ENCODE measurements around the gene HSPB6.

The HSPB6 gene

DNA sequence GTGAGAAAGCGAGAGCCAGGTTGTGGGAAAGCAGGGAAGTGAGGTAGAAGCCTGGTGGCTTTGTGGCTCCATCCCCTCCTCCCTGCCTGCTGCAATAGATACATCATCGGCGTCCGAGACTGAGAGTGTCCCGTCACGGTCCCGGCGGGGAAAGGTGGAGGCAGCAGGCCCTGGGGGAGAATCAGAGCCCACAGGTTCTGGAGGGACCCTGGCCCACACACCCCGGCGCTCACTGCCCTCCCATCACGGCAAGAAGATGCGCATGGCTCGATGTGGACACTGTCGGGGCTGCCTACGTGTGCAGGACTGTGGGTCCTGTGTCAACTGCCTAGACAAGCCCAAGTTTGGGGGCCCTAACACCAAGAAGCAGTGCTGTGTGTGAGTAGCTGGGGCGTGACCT, 33.9 kb downstream of the HSPB6 start:
- H3K4me1 ChIP-seq (ENCODE audit: insufficient read depth, low read length): peaks cover 5% of the 10 kb centered on the region; the same call in 1 of the 2 replicates
- no peak overlapping the region for H3K4me3 ChIP-seq (ENCODE audit: low read length)
- no peak overlapping the region for H3K27ac ChIP-seq (ENCODE audit: low read depth, low read length)
- no peaks in the 10 kb centered on the region for H3K9me3 ChIP-seq (ENCODE audit: insufficient read depth, low read depth, low read length)
- H3K9ac ChIP-seq (ENCODE audit: low read depth, low read length): no peak overlapping the region
- WGBS: 95% methylated on average over 16 of the region's 16 CpGs
- H3K36me3 ChIP-seq (ENCODE audit: insufficient read depth, low read length): peaks cover 76% of the 10 kb centered on the region
- H3K27me3 ChIP-seq (ENCODE audit: insufficient read depth, low read length): no peaks in the 10 kb centered on the region

DNA sequence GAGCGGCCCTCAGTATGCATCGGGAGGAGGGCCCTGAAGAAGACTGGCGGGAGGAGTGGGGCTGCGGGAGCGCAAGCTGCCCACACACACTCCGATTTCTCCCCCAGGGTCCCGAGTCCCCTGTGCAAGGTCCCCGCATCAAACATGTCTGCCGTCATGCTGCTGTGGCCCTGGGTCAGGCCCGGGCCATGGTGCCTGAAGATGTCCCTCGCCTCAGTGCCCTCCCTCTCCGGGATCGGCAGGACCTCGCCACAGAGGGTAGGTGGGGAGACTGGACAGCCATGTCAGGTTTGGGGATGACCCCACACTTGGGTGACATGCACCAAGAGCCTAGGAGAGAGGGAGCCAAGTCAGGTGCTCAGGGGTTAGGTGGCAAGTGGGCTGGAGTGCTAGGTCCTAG, 34.4 kb downstream of the HSPB6 start:
- 95% methylated on average over 14 of the region's 14 CpGs for WGBS
- Histone ChIP-seq H3K9ac (ENCODE audit: low read depth, low read length) (no peak overlapping the region), H3K9me3 (ENCODE audit: insufficient read depth, low read depth, low read length) (no peaks in the 10 kb centered on the region), H3K4me1 (ENCODE audit: insufficient read depth, low read length) (peaks cover 5% of the 10 kb centered on the region; the same call in 1 of the 2 replicates), H3K27me3 (ENCODE audit: insufficient read depth, low read length) (no peaks in the 10 kb centered on the region), H3K36me3 (ENCODE audit: insufficient read depth, low read length) (peaks cover 72% of the 10 kb centered on the region), H3K27ac (ENCODE audit: low read depth, low read length) (no peak overlapping the region), H3K4me3 (ENCODE audit: low read length) (no peak overlapping the region)

DNA sequence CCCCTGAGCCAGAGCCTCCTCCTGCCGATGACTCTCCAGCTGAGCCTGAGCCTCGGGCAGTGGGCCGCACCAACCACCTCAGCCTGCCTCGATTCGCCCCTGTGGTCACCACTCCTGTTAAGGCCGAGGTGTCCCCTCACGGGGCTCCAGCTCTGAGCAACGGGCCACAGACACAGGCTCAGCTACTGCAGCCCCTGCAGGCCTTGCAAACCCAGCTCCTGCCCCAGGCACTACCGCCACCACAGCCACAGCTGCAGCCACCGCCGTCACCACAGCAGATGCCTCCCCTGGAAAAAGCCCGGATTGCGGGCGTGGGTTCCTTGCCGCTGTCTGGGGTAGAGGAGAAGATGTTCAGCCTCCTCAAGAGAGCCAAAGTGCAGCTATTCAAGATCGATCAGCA, 35.5 kb downstream of the HSPB6 start:
- H3K36me3 ChIP-seq (ENCODE audit: insufficient read depth, low read length): peaks cover 63% of the 10 kb centered on the region
- H3K9me3 ChIP-seq (ENCODE audit: insufficient read depth, low read depth, low read length): no peaks in the 10 kb centered on the region
- H3K27ac ChIP-seq (ENCODE audit: low read depth, low read length): no peak overlapping the region
- H3K27me3 ChIP-seq (ENCODE audit: insufficient read depth, low read length): no peaks in the 10 kb centered on the region
- no peak overlapping the region for H3K4me3 ChIP-seq (ENCODE audit: low read length)
- H3K4me1 ChIP-seq (ENCODE audit: insufficient read depth, low read length): peaks cover 5% of the 10 kb centered on the region; the same call in 1 of the 2 replicates
- no peak overlapping the region for H3K9ac ChIP-seq (ENCODE audit: low read depth, low read length)
- WGBS: 96% methylated on average over 16 of the region's 16 CpGs

DNA sequence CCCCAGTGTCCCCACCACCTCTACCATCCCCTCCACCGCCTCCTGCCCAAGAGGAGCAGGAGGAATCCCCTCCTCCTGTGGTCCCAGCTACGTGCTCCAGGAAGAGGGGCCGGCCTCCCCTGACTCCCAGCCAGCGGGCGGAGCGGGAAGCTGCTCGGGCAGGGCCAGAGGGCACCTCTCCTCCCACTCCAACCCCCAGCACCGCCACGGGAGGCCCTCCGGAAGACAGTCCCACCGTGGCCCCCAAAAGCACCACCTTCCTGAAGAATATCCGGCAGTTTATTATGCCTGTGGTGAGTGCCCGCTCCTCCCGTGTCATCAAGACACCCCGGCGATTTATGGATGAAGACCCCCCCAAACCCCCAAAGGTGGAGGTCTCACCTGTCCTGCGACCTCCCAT, 36.2 kb downstream of the HSPB6 start:
- Histone ChIP-seq H3K27me3 (ENCODE audit: insufficient read depth, low read length) (no peaks in the 10 kb centered on the region), H3K27ac (ENCODE audit: low read depth, low read length) (no peak overlapping the region), H3K9me3 (ENCODE audit: insufficient read depth, low read depth, low read length) (no peaks in the 10 kb centered on the region), H3K4me1 (ENCODE audit: insufficient read depth, low read length) (peaks cover 7% of the 10 kb centered on the region), H3K4me3 (ENCODE audit: low read length) (no peak overlapping the region), H3K9ac (ENCODE audit: low read depth, low read length) (no peak overlapping the region), H3K36me3 (ENCODE audit: insufficient read depth, low read length) (peaks cover 55% of the 10 kb centered on the region)
- WGBS: 94% methylated on average over 17 of the region's 17 CpGs

DNA sequence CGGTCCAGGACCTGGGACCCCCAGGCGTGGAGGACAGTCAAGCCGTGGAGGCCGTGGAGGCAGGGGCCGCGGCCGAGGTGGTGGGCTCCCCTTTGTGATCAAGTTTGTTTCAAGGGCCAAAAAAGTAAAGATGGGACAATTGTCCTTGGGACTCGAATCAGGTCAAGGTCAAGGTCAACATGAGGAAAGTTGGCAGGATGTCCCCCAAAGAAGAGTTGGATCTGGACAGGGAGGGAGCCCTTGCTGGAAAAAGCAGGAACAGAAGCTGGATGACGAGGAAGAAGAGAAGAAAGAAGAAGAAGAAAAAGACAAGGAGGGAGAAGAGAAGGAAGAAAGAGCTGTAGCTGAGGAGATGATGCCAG, 36.7 kb downstream of the HSPB6 start:
- peaks cover 50% of the 10 kb centered on the region for H3K36me3 ChIP-seq (ENCODE audit: insufficient read depth, low read length)
- H3K4me1 ChIP-seq (ENCODE audit: insufficient read depth, low read length): peaks cover 12% of the 10 kb centered on the region
- H3K27ac ChIP-seq (ENCODE audit: low read depth, low read length): no peak overlapping the region
- H3K9me3 ChIP-seq (ENCODE audit: insufficient read depth, low read depth, low read length): no peaks in the 10 kb centered on the region
- peaks cover 2% of the 10 kb centered on the region; the same call in 1 of the 2 replicates for H3K27me3 ChIP-seq (ENCODE audit: insufficient read depth, low read length)
- no peak overlapping the region for H3K9ac ChIP-seq (ENCODE audit: low read depth, low read length)
- WGBS: 95% methylated on average over 9 of the region's 9 CpGs
- no peak overlapping the region for H3K4me3 ChIP-seq (ENCODE audit: low read length)

DNA sequence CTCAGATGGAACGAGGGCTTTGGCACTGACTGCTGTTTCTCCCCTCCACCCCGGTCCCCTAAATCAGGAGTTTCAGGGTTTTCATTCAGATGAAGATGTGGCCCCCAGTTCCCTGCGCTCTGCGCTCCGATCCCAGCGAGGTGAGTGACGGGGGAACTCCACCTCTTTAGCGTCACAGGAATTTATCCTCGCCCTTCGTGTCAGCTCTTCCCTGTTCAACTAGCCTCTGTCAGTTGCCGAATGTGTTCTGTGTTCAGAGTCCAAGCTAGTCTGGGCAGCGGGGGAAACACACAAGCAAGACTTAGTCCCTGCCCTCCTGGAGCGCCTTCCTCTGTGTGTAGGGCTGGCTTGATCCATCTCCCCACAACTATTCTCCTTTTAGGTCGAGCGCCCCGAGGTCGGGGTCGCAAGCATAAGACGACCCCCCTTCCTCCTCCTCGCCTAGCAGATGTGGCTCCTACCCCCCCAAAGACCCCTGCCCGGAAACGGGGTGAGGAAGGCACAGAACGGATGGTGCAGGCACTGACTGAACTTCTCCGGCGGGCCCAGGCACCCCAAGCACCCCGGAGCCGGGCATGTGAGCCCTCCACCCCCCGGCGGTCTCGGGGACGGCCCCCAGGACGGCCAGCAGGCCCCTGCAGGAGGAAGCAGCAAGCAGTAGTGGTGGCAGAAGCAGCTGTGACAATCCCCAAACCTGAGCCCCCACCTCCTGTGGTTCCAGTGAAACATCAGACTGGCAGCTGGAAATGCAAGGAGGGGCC, 37.2 kb downstream of the HSPB6 start:
- Histone ChIP-seq H3K27ac (ENCODE audit: low read depth, low read length) (no peak overlapping the region), H3K4me3 (ENCODE audit: low read length) (peak overlapping the region; percentile 94), H3K9ac (ENCODE audit: low read depth, low read length) (no peak overlapping the region), H3K36me3 (ENCODE audit: insufficient read depth, low read length) (peaks cover 45% of the 10 kb centered on the region), H3K27me3 (ENCODE audit: insufficient read depth, low read length) (peaks cover 4% of the 10 kb centered on the region; the same call in 1 of the 2 replicates), H3K9me3 (ENCODE audit: insufficient read depth, low read depth, low read length) (no peaks in the 10 kb centered on the region), H3K4me1 (ENCODE audit: insufficient read depth, low read length) (peaks cover 18% of the 10 kb centered on the region)
- 95% methylated on average over 32 of the region's 32 CpGs for WGBS

DNA sequence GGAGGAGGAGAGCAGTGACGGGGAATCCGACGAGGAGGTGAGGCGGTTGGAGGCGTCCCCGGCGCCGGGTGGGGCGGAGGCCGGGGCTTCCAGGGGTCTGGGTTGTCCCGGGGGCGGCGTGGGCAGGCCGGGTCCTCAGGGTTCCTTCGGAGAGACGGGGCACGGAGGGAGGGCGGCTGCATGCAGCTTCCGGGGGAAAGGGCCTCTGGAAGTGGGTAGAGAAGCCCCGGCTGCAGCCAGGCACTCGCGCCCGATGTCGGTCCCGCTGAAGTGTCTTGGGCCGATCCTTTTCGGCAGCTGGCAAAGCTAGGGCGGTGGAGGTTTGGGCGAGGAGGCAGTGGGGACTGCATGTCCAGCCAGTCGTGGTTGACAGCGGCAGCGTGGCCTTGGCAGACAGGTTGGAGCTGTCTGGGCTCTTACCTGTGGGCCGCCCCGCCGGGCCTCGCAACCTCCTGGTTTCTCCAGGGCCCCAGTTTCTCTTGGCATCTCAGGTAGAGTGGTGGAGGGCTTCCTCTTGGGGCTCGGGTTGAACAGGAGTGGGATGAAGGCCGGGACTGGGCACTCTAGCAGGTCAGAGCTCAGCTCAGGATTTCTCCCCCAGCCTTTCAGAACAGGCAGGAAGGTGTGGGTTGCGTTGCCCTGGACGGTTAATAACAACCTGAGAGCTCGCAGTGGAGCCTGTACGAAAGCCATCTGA, 38.3 kb downstream of the HSPB6 start:
- H3K27me3 ChIP-seq (ENCODE audit: insufficient read depth, low read length): peaks cover 4% of the 10 kb centered on the region; the same call in 1 of the 2 replicates
- peak overlapping the region; percentile 94 for H3K4me3 ChIP-seq (ENCODE audit: low read length)
- peak overlapping the region; percentile 78 for H3K9ac ChIP-seq (ENCODE audit: low read depth, low read length)
- H3K4me1 ChIP-seq (ENCODE audit: insufficient read depth, low read length): peaks cover 21% of the 10 kb centered on the region
- H3K9me3 ChIP-seq (ENCODE audit: insufficient read depth, low read depth, low read length): no peaks in the 10 kb centered on the region
- WGBS: 3% methylated on average over 42 of the region's 42 CpGs
- H3K36me3 ChIP-seq (ENCODE audit: insufficient read depth, low read length): peaks cover 34% of the 10 kb centered on the region
- peak overlapping the region; percentile 72; the same call in 1 of the 2 replicates for H3K27ac ChIP-seq (ENCODE audit: low read depth, low read length)

DNA sequence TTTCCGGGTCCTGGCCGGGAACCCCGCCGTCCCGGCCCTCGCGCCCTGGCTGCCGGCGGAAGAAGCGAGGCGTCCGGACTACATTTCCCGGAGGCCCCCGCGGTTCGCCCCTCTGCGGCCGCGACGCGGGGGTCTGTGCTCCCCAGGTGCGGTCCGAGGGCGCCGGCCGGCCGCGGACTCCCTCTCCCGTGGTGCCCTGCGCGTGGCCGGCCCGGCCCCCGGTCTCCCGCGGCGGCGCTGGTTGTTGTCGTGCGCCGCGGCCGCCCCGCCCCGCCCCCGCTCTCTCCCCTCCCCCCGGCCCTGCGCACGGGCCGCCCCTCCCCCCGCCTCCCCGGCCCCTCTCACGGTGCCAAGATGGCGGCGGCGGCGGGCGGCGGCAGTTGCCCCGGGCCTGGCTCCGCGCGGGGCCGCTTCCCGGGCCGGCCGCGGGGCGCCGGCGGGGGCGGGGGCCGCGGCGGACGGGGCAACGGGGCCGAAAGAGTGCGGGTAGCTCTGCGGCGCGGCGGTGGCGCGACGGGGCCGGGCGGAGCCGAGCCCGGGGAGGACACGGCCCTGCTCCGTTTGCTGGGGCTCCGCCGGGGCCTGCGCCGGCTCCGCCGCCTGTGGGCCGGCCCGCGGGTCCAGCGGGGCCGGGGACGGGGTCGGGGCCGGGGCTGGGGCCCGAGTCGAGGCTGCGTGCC, 39.0 kb downstream of the HSPB6 start, which contains the start of gene KMT2B:
KMT2B (plus strand) TSS at position 339 of the 680 bp plus-strand sequence; CDS start at position 355, 16 bp downstream.
- H3K27me3 ChIP-seq (ENCODE audit: insufficient read depth, low read length): peaks cover 4% of the 10 kb centered on the region; the same call in 1 of the 2 replicates
- H3K36me3 ChIP-seq (ENCODE audit: insufficient read depth, low read length): peaks cover 27% of the 10 kb centered on the region
- H3K4me1 ChIP-seq (ENCODE audit: insufficient read depth, low read length): peaks cover 21% of the 10 kb centered on the region
- under 1% methylated on average over 91 of the region's 109 CpGs for WGBS
- no peaks in the 10 kb centered on the region for H3K9me3 ChIP-seq (ENCODE audit: insufficient read depth, low read depth, low read length)
- H3K4me3 ChIP-seq (ENCODE audit: low read length): peak within 1 kb of the TSS; percentile 94
- H3K9ac ChIP-seq (ENCODE audit: low read depth, low read length): peak within 1 kb of the TSS; percentile 81
- peak within 1 kb of the TSS; percentile 94 for H3K27ac ChIP-seq (ENCODE audit: low read depth, low read length)

DNA sequence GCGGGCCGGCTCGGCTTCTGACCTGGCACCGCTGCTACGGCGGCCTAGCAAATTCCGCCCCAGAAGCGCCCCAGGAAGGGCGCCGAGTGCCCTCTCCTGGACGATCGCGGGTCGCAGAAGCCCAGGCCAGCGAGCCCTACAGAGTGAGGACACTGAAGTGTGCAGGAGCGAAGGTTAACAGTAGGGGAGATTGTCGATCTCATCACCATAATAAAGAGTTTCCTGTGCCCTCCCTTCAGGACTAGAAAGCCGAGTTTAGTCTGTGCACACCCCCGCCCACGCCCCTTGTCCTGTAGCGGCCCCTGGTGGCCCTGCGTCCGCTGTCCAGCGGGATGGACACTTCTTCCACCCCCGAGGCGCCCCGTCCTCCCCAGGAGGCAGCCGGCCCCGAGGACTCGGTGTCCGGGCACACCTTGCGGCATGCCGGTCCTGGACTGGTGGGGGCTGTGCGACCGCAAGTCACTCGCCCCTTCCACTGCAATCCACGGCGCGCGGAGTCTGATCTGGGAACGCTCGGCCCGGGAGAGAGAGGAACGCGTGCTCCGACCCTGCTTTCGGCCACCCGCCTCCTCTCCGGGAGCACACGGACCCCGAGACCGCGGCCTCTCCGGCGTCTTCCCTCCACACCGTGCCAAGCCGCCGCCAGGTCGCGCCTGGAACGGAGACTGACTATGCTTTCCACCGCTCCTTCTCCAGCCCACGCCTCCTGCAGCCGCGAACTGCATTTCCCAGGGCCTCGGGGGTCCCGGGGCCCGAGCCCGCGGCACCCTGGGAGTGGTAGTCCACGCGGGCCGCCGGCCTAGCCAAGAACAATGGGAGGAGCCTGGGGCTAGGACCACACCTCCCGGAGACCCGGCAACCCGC, 39.8 kb downstream of the HSPB6 start:
- H3K27me3 ChIP-seq (ENCODE audit: insufficient read depth, low read length): peaks cover 4% of the 10 kb centered on the region; the same call in 1 of the 2 replicates
- peak overlapping the region; percentile 81 for H3K9ac ChIP-seq (ENCODE audit: low read depth, low read length)
- H3K9me3 ChIP-seq (ENCODE audit: insufficient read depth, low read depth, low read length): no peaks in the 10 kb centered on the region
- peaks cover 21% of the 10 kb centered on the region for H3K4me1 ChIP-seq (ENCODE audit: insufficient read depth, low read length)
- peak overlapping the region; percentile 94 for H3K27ac ChIP-seq (ENCODE audit: low read depth, low read length)
- H3K4me3 ChIP-seq (ENCODE audit: low read length): peak overlapping the region; percentile 78
- WGBS: under 1% methylated on average over 76 of the region's 77 CpGs
- peaks cover 19% of the 10 kb centered on the region for H3K36me3 ChIP-seq (ENCODE audit: insufficient read depth, low read length)

DNA sequence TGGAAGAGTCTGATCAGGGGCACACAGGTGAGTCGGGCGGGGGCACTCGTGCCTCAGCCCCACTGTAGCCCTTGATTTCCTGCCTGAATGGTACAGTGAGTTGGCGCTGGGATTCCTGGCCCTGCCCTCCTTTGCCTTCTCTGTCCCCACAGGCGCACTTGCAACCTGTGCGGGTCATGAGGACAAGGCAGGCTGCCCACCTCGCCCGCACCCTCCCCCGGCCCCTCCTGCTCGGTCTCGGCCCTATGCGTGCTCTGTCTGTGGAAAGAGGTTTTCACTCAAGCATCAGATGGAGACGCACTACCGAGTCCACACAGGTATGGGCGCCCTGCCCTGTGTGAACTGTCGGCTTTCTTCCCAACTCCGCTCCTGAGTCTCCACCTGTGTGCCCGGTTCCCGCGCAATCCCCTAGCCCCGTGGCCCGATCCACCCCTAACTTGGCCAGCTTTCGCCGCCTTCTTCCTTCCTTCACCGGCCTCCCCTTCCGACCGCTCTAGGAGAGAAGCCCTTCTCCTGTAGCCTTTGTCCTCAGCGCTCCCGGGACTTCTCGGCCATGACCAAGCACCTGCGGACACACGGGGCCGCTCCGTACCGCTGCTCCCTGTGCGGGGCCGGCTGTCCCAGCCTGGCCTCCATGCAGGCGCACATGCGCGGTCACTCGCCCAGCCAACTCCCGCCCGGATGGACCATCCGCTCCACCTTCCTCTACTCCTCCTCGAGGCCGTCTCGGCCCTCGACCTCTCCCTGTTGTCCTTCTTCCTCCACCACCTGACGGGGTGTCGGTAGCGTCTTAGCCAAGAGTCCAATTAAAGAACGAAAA, 40.6 kb downstream of the HSPB6 start:
- 4% methylated on average over 52 of the region's 52 CpGs for WGBS
- no peaks in the 10 kb centered on the region for H3K9me3 ChIP-seq (ENCODE audit: insufficient read depth, low read depth, low read length)
- peaks cover 11% of the 10 kb centered on the region for H3K36me3 ChIP-seq (ENCODE audit: insufficient read depth, low read length)
- peak overlapping the region; percentile 77 for H3K27ac ChIP-seq (ENCODE audit: low read depth, low read length)
- H3K27me3 ChIP-seq (ENCODE audit: insufficient read depth, low read length): peaks cover 4% of the 10 kb centered on the region; the same call in 1 of the 2 replicates
- peaks cover 21% of the 10 kb centered on the region for H3K4me1 ChIP-seq (ENCODE audit: insufficient read depth, low read length)
- peak overlapping the region; percentile 81 for H3K9ac ChIP-seq (ENCODE audit: low read depth, low read length)
- H3K4me3 ChIP-seq (ENCODE audit: low read length): peak overlapping the region; percentile 78
